SK-N-SH (cell line): Measurements from ENCODE around the gene FXYD2. TPM values are rescaled to one million over a fixed set of nuclear protein-coding genes. Genes with fewer than 3 reads are reported as not detected.

Experiments used
- CTCF ChIA-PET: fragments of 300-600, 350-600 bp; formaldehyde crosslinking; extraction: SDS; loops from one replicate; lab custom pipeline; 2021; lab: Yijun Ruan, JAX
- POLR2A ChIA-PET: fragments of 350-600 bp; sonication (Branson Sonifier 250); formaldehyde crosslinking; extraction: SDS; loops from one replicate; lab custom pipeline; 2020; ENCODE audit warnings: antibody characterized with exemption, inconsistent platforms; lab: Yijun Ruan, JAX
- DNase-seq: peaks from one replicate; pipeline ENCODE4 v3.0.0; 2012
- H2AFZ ChIP-seq: fragments of 200-600 bp; sonication (generic); 2 replicates; pipeline ENCODE4 v1.8.1; 2016; ENCODE audit warnings: antibody characterized with exemption, mild to moderate bottlenecking, low read depth
- H3F3A ChIP-seq: fragments of 200-600 bp; sonication (generic); replicated peaks from 2 replicates; pipeline ENCODE3; 2016; ENCODE audit warnings: antibody characterized with exemption, mild to moderate bottlenecking; ENCODE audit not compliant: insufficient read depth
- H3K27ac ChIP-seq, 2 experiments: fragments of 200-500 bp in 1 of 2; fragments of 200-600 bp in 1 of 2; sonication (Bioruptor generic) in 1 of 2; sonication (generic), shearing (Covaris generic) in 1 of 2; 2 replicates each; pipeline versions ENCODE4 v1.5.1 to v1.6.1; 2014 to 2016; ENCODE audit warnings: low read depth in 2 of 2, inconsistent platforms in 1 of 2, low read length in 1 of 2, mild to moderate bottlenecking in 1 of 2, mixed read lengths in 1 of 2
- H3K27me3 ChIP-seq: fragments of 200-600 bp; sonication (generic), shearing (Covaris generic); 2 replicates; pipeline ENCODE4 v1.6.1; 2016; ENCODE audit warnings: mixed run types; ENCODE audit not compliant: insufficient read depth
- H3K36me3 ChIP-seq, 2 experiments: fragments of 200-500 bp in 1 of 2; fragments of 200-600 bp in 1 of 2; sonication (Bioruptor generic) in 1 of 2; sonication (generic) in 1 of 2; replicated peaks in 1 of 2; 2 replicates each; pipeline versions ENCODE3 to v1.5.1; 2014 to 2016; ENCODE audit warnings: low read length in 1 of 2, mild to moderate bottlenecking in 1 of 2; ENCODE audit not compliant: insufficient read depth in 2 of 2, control insufficient read depth in 1 of 2
- H3K4me1 ChIP-seq, 2 experiments: fragments of 200-500 bp in 1 of 2; fragments of 200-600 bp in 1 of 2; sonication (Bioruptor generic) in 1 of 2; sonication (generic), shearing (Covaris generic) in 1 of 2; 2 replicates each; pipeline versions ENCODE4 v1.5.1 to v1.6.1; 2014 to 2016; ENCODE audit warnings: low read depth in 1 of 2, low read length in 1 of 2, mixed run types in 1 of 2; ENCODE audit not compliant: insufficient read depth in 2 of 2, control insufficient read depth in 1 of 2
- H3K4me2 ChIP-seq: fragments of 200-600 bp; sonication (generic), shearing (Covaris generic); 2 replicates; pipeline ENCODE4 v1.6.1; 2017; ENCODE audit warnings: mixed run types
- H3K4me3 ChIP-seq, 2 experiments: fragments of 200-500 bp in 1 of 2; fragments of 200-600 bp in 1 of 2; sonication (Bioruptor generic) in 1 of 2; sonication (generic), shearing (Covaris generic) in 1 of 2; 2 replicates each; pipeline versions ENCODE4 v1.5.1 to v1.8.1; 2014 to 2016; ENCODE audit warnings: low read depth in 2 of 2, inconsistent platforms in 1 of 2, low read length in 1 of 2, mild to moderate bottlenecking in 1 of 2, mixed read lengths in 1 of 2, moderate library complexity in 1 of 2
- H3K79me2 ChIP-seq: fragments of 200-600 bp; sonication (generic); 2 replicates; pipeline ENCODE4 v1.8.1; 2017; ENCODE audit warnings: mild to moderate bottlenecking; ENCODE audit not compliant: insufficient read depth
- H3K9ac ChIP-seq: fragments of 200-600 bp; sonication (generic); 2 replicates; pipeline ENCODE4 v1.6.1; 2017; ENCODE audit warnings: mixed run types
- H3K9me2 ChIP-seq: fragments of 200-600 bp; sonication (generic); 2 replicates; pipeline ENCODE4 v1.6.1; 2017; ENCODE audit warnings: mixed run types
- H3K9me3 ChIP-seq: fragments of 200-600 bp; sonication (generic); 2 replicates; pipeline ENCODE4 v1.6.1; 2017; ENCODE audit warnings: mixed run types, mild to moderate bottlenecking, moderate library complexity
- H4K20me1 ChIP-seq: fragments of 200-600 bp; sonication (generic); 2 replicates; pipeline ENCODE4 v1.6.1; 2017; ENCODE audit warnings: mild to moderate bottlenecking, mixed run types; ENCODE audit not compliant: insufficient read depth
- EP300 ChIP-seq, 2 experiments: IDR thresholded peaks; 2 replicates each; pipeline versions ENCODE4 v1.4.0 to v1.6.1; 2012; ENCODE audit warnings: borderline replicate concordance in 1 of 2, low read depth in 1 of 2, low read length in 1 of 2
- EZH2phosphoT487 ChIP-seq: fragments of 200-600 bp; sonication (generic); IDR thresholded peaks from 2 replicates; pipeline ENCODE4 v1.6.1; 2017; ENCODE audit warnings: low read depth, mixed run types, mild to moderate bottlenecking, antibody characterized with exemption, moderate library complexity, borderline replicate concordance
- FOXJ3 ChIP-seq: sonication (generic); formaldehyde crosslinking; IDR thresholded peaks from 2 replicates; pipeline ENCODE4 v1.5.1; 2020; ENCODE audit warnings: mild to moderate bottlenecking, missing genetic modification reagents
- IRF3 ChIP-seq: fragments of 150-350 bp; IDR thresholded peaks from 2 replicates; pipeline ENCODE4 v1.6.1; 2016; ENCODE audit warnings: mild to moderate bottlenecking, low read depth, low read length
- JUND ChIP-seq: IDR thresholded peaks from 2 replicates; pipeline ENCODE4 v1.4.0; 2012
- REST ChIP-seq: IDR thresholded peaks from 2 replicates; pipeline ENCODE4 v1.6.1; 2012; ENCODE audit warnings: mild to moderate bottlenecking, low read depth, low read length, moderate library complexity
- SIN3A ChIP-seq: IDR thresholded peaks from 2 replicates; pipeline ENCODE4 v1.6.1; 2012; ENCODE audit warnings: low read depth, mild to moderate bottlenecking, low read length, moderate library complexity, borderline replicate concordance
- TAF1 ChIP-seq: IDR thresholded peaks from 2 replicates; pipeline ENCODE4 v1.6.1; 2012; ENCODE audit warnings: low read depth, mild to moderate bottlenecking, low read length, moderate library complexity, borderline replicate concordance
- TCF12 ChIP-seq: IDR thresholded peaks from 2 replicates; pipeline ENCODE4 v1.4.0; 2012
- ZBTB33 ChIP-seq: IDR thresholded peaks from 2 replicates; pipeline ENCODE4 v1.4.0; 2012; ENCODE audit warnings: low read depth, borderline replicate concordance
- WGBS: methylation state at CpG from one replicate; pipeline ENCODE4 v1.1.6; 2017; ENCODE audit warnings: low lambda C conversion rate; 5-methylcytosine and 5-hydroxymethylcytosine counted together
- polyA plus RNA-seq, 3 experiments: library from polyadenylated mRNA; depleted of rRNA; stranded (reverse); fragments of >200 nt; gene quantifications; 2 replicates each; pipeline ENCODE4 v1.2.3, GENCODE V29; 2012

FXYD2 gene
- polyA plus RNA-seq, 1 of the 3 experiments (the other 2 are of a cell fraction): not detected

- Histone ChIP-seq H3K9ac (no peak overlapping the region), H2AFZ (no peak overlapping the region), H3K79me2 (no peaks in the 10 kb centered on the region), H3K27ac (peak overlapping the region in 1 of 2 experiments; percentile 95; a peak in 1 of 4 replicates), H3K4me3 (no peak overlapping the region), H4K20me1 (no peaks in the 10 kb centered on the region), H3K27me3 (no peaks in the 10 kb centered on the region; the same call in 1 of the 2 replicates), H3K9me2 (no peaks in the 10 kb centered on the region), H3F3A (no peaks in the 10 kb centered on the region), H3K4me2 (no peak overlapping the region), H3K4me1 (peaks cover 0 to 31% of the 10 kb centered on the region in 2 experiments; a peak in 2 of 4 replicates), H3K36me3 (no peaks in the 10 kb centered on the region), H3K9me3 (no peaks in the 10 kb centered on the region)
- POLR2A ChIA-PET: interaction anchor here (2.4 kb wide), 1 partner anchor 327 kb away, joined by 12 read pairs; no protein-coding TSS in a partner anchor
- DNase-seq: no peak
- TF ChIP-seq JUND (no peak), ZBTB33 (no peak), TCF12 (no peak), EP300 (IDR thresholded peaks at IDR 0.05; ENCODE audit: borderline replicate concordance in 1 of 2, low read depth in 1 of 2, low read length in 1 of 2) (no peak), TAF1 (no peak), REST (no peak), EZH2phosphoT487 (no peak), SIN3A (no peak), IRF3 (no peak), FOXJ3 (CRISPR knock-in tag) (no peak)
- CTCF ChIA-PET: interaction anchor here (0.6 to 5.7 kb wide), 3 partner anchors 15 to 289 kb away, joined by 3 to 53 read pairs (median 3); no protein-coding TSS in a partner anchor
- WGBS: 42% methylated on average over 6 of the region's 6 CpGs
Measured at GRCh38 chr11:117771197-117771596, 53.3 kb downstream of the FXYD2 start.
